SK-N-SH (cell line): Measurements from ENCODE around the gene DNAJB4.

ENCODE experiments used
- CTCF ChIP-seq: fragments of 200-600 bp; sonication (generic); IDR thresholded peaks from 2 replicates; pipeline ENCODE4 v1.6.1; 2017; ENCODE audit warnings: antibody characterized with exemption, mild to moderate bottlenecking, moderate library complexity
- EZH2phosphoT487 ChIP-seq: fragments of 200-600 bp; sonication (generic); IDR thresholded peaks from 2 replicates; pipeline ENCODE4 v1.6.1; 2017; ENCODE audit warnings: low read depth, mixed run types, mild to moderate bottlenecking, antibody characterized with exemption, moderate library complexity, borderline replicate concordance
- FOXM1 ChIP-seq: IDR thresholded peaks from 2 replicates; pipeline ENCODE4 v1.4.0; 2012; ENCODE audit warnings: low read depth, mild to moderate bottlenecking
- GABPA ChIP-seq: IDR thresholded peaks from 2 replicates; pipeline ENCODE4 v1.4.0; 2012; ENCODE audit warnings: low read depth, mild to moderate bottlenecking
- GATA2 ChIP-seq: sonication (generic); formaldehyde crosslinking; IDR thresholded peaks from 2 replicates; pipeline ENCODE4 v1.5.0; 2020; ENCODE audit warnings: mild to moderate bottlenecking, missing genetic modification reagents
- POLR2AphosphoS5 ChIP-seq: IDR thresholded peaks from 2 replicates; pipeline ENCODE4 v1.6.1; 2012; ENCODE audit warnings: low read depth, low read length
- RCOR1 ChIP-seq: fragments of 150-350 bp; IDR thresholded peaks from 2 replicates; pipeline ENCODE4 v1.6.1; 2017; ENCODE audit warnings: antibody characterized with exemption, low read length
- RFX5 ChIP-seq: IDR thresholded peaks from 2 replicates; pipeline ENCODE4 v1.6.1; 2012; ENCODE audit warnings: mild to moderate bottlenecking, improper control_type of control experiment, low read length
- SIN3A ChIP-seq: IDR thresholded peaks from 2 replicates; pipeline ENCODE4 v1.6.1; 2012; ENCODE audit warnings: low read depth, mild to moderate bottlenecking, low read length, moderate library complexity, borderline replicate concordance
- TAF1 ChIP-seq: IDR thresholded peaks from 2 replicates; pipeline ENCODE4 v1.6.1; 2012; ENCODE audit warnings: low read depth, mild to moderate bottlenecking, low read length, moderate library complexity, borderline replicate concordance
- ZBTB33 ChIP-seq: IDR thresholded peaks from 2 replicates; pipeline ENCODE4 v1.4.0; 2012; ENCODE audit warnings: low read depth, borderline replicate concordance

GRCh38 chr1:78003882-78004718, 639 bp upstream of the DNAJB4 start:
- TF ChIP-seq CTCF = no peak
- peak; percentile 86; the same call in 1 of the 2 replicates for TF ChIP-seq SIN3A
- no peak for TF ChIP-seq GABPA
- no peak for TF ChIP-seq EZH2phosphoT487
- TF ChIP-seq ZBTB33 = no peak; the same call in 1 of the 2 replicates
- TF ChIP-seq GATA2 = no peak
- TF ChIP-seq TAF1 = no peak
- TF ChIP-seq POLR2AphosphoS5 = peak; percentile 99
- no peak for TF ChIP-seq FOXM1
- TF ChIP-seq RFX5 = no peak
- no peak for TF ChIP-seq RCOR1
